Fibroblast of skin of left biceps (primary cell): ENCODE data around the gene LENG1.

Experiments
- DNase-seq, 2 experiments: peaks; one replicate each; pipeline ENCODE4 v3.0.0-alpha.2; 2013; ENCODE audit warnings: low read depth in 2 of 2

Gene LENG1

GRCh38 chr19:54109651-54110050, 49.9 kb downstream of the LENG1 start:
- no peak for DNase-seq

GRCh38 chr19:54108496-54108895, 51.0 kb downstream of the LENG1 start:
- DNase-seq: no peak

- no peak for DNase-seq
Observed at GRCh38 chr19:54107876-54108490, 51.5 kb downstream of the LENG1 start.

DNA sequence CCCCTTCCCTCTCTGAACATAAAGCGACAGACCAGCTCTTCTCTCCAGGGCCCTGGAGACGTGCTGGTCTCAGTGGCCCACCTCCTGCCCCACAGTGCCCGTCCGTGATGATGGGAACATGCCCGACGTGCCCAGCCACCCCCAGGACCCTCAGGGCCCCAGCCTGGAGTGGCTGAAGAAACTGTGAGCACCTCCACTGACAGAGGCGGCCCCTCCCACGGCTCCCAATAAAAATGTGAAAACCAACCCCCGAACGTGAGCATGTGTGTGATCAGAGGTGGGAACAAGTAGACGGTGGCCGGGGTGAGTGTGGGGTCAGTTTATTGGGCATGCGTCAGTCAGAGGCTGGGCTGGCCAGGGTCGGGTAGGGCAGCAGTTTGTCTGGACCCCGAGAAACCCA, 52.8 kb downstream of the LENG1 start:
- no peak for DNase-seq

DNA sequence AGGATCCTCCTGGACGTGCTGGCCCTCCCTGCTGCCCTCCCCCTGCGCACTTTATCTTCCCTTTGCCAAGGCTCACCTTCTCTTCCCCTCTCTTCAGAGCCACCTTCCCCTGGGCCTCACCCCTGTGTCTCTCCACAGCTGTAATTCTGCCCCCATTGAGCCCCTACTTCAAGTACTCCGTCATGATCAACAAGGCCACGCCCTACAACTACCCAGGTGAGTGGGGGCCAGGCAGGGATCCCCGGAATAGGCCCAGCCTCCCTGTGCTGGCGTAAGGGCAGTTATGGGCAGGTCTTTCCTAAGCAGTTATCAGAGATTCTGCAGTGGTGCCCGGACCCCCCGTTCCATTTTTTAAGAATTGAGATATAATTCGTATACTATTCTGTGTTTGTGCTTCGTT, 53.7 kb downstream of the LENG1 start:
- no peak for DNase-seq
